Esophagus muscularis mucosa (tissue), 4 donors: ENCODE results near the gene ZFP1.

Experiments
- EP300 ChIP-seq: sonication (generic); formaldehyde crosslinking; IDR thresholded peaks from one replicate; pipeline ENCODE4 v1.6.1; 2017; ENCODE audit warnings: antibody characterized with exemption
- POLR2A ChIP-seq: fragments of 450-650 bp; IDR thresholded peaks from one replicate; pipeline ENCODE4 v1.6.1; 2017; ENCODE audit warnings: antibody characterized with exemption, moderate library complexity, mild to moderate bottlenecking, low read depth
- POLR2AphosphoS5 ChIP-seq, 2 donors: sonication (generic); formaldehyde crosslinking; IDR thresholded peaks; one replicate each; pipeline ENCODE4 v1.6.1; 2017; ENCODE audit warnings: antibody characterized with exemption in 2 of 2
- TF ChIP-seq, protein P1 (sequence below), 3 experiments: fragments of 200-600 bp in 2 of 3; fragments of 450-650 bp in 1 of 3; sonication (generic) in 2 of 3; IDR thresholded peaks; one replicate each; pipeline ENCODE4 v1.5.1; 2017 to 2019; ENCODE audit warnings: antibody characterized with exemption in 3 of 3, mild to moderate bottlenecking in 2 of 3, moderate library complexity in 1 of 3

DNA sequence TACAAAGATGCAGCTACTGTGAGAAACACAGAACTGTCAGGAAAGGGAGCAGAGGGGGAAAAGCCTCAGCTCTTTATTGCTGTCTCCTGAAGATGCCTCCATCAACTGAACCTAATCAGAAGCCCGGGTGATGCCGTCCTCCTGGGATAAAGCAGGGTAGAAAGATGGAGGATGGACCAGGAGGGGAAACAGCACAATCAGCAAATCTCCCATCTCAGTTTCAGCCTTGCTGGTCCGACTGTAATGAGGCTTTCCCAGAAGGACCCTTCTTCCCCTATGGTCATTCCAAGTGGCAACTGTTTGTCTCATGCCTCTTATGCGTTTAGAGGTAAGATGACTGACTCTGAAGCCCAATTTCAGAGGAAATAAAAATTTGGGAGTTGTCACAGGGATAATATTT, 24.3 kb downstream of the ZFP1 start:
- TF ChIP-seq, protein P1, sequence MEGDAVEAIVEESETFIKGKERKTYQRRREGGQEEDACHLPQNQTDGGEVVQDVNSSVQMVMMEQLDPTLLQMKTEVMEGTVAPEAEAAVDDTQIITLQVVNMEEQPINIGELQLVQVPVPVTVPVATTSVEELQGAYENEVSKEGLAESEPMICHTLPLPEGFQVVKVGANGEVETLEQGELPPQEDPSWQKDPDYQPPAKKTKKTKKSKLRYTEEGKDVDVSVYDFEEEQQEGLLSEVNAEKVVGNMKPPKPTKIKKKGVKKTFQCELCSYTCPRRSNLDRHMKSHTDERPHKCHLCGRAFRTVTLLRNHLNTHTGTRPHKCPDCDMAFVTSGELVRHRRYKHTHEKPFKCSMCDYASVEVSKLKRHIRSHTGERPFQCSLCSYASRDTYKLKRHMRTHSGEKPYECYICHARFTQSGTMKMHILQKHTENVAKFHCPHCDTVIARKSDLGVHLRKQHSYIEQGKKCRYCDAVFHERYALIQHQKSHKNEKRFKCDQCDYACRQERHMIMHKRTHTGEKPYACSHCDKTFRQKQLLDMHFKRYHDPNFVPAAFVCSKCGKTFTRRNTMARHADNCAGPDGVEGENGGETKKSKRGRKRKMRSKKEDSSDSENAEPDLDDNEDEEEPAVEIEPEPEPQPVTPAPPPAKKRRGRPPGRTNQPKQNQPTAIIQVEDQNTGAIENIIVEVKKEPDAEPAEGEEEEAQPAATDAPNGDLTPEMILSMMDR (IDR thresholded peaks at IDR 0.05), result no peak
- TF ChIP-seq POLR2A, result no peak
- no peak for TF ChIP-seq EP300
- no peak for TF ChIP-seq POLR2AphosphoS5 (IDR thresholded peaks at IDR 0.05)
